HEK293 (cell line): ENCODE measurements around the gene CAMK1.

Source experiments
- CTCF ChIA-PET: fragments of 350-600 bp; formaldehyde crosslinking; extraction: SDS; loops from one replicate; lab custom pipeline; 2021; ENCODE audit warnings: antibody characterized with exemption; lab: Yijun Ruan, JAX
- POLR2A ChIA-PET: fragments of 300-600 bp; formaldehyde crosslinking; extraction: SDS; loops from one replicate; lab custom pipeline; 2020; ENCODE audit warnings: antibody characterized with exemption, inconsistent platforms; lab: Yijun Ruan, JAX
- H3K27ac ChIP-seq: fragments of 200-500 bp; sonication (Bioruptor generic); 2 replicates; pipeline ENCODE4 v1.5.1; 2014; ENCODE audit warnings: low read depth, low read length, control low read depth, inconsistent platforms; ENCODE audit errors: extremely low read depth
- H3K36me3 ChIP-seq, 2 experiments: fragments of 200-500 bp in 1 of 2; sonication (Bioruptor generic) in 1 of 2; 1 replicate in 1 of 2; 2 replicates in 1 of 2; pipeline ENCODE4 v1.5.1; 2014 to 2017; ENCODE audit warnings: inconsistent platforms in 2 of 2, low read length in 2 of 2; ENCODE audit not compliant: control insufficient read depth in 2 of 2, insufficient read depth in 1 of 2
- H3K4me1 ChIP-seq: fragments of 200-500 bp; sonication (Bioruptor generic); 2 replicates; pipeline ENCODE4 v1.5.1; 2014; ENCODE audit warnings: mild to moderate bottlenecking, low read length, inconsistent platforms; ENCODE audit not compliant: control insufficient read depth, insufficient read depth
- H3K4me3 ChIP-seq: 2 replicates; pipeline ENCODE4 v1.5.1; 2011; ENCODE audit warnings: low read depth, mild to moderate bottlenecking, control low read depth, low read length, moderate library complexity
- H3K9me3 ChIP-seq: fragments of 200-500 bp; sonication (Bioruptor generic); 2 replicates; pipeline ENCODE4 v1.5.1; 2014; ENCODE audit warnings: low read depth, low read length, inconsistent platforms; ENCODE audit not compliant: control insufficient read depth, insufficient read depth
- IKZF3 ChIP-seq: fragments of 450-650 bp; IDR thresholded peaks from 2 replicates; pipeline ENCODE4 v1.5.0; 2018; ENCODE audit warnings: missing biosample characterization, mild to moderate bottlenecking, missing genetic modification characterization, moderate library complexity
- SCRT2 ChIP-seq: fragments of 450-650 bp; formaldehyde crosslinking; IDR thresholded peaks from 2 replicates; pipeline ENCODE4 v1.5.1; 2016; ENCODE audit warnings: missing biosample characterization, missing genetic modification characterization
- SETDB1 ChIP-seq: IDR thresholded peaks from one replicate; pipeline ENCODE4 v1.6.1; 2017; ENCODE audit warnings: mild to moderate bottlenecking, low read length, moderate library complexity, mixed read lengths; ENCODE audit not compliant: insufficient read length
- ZBTB8A ChIP-seq: fragments of 450-650 bp; formaldehyde crosslinking; IDR thresholded peaks from 2 replicates; pipeline ENCODE4 v1.5.1; 2016; ENCODE audit warnings: missing biosample characterization, missing genetic modification characterization
- ZNF404 ChIP-seq: fragments of 450-650 bp; formaldehyde crosslinking; IDR thresholded peaks from 2 replicates; pipeline ENCODE4 v1.5.1; 2017; ENCODE audit warnings: missing biosample characterization, missing genetic modification characterization
- ZNF623 ChIP-seq: fragments of 450-650 bp; formaldehyde crosslinking; IDR thresholded peaks from 2 replicates; pipeline ENCODE4 v1.5.1; 2016; ENCODE audit warnings: missing biosample characterization, missing genetic modification characterization
- ZNF664 ChIP-seq: fragments of 450-650 bp; formaldehyde crosslinking; IDR thresholded peaks from 2 replicates; pipeline ENCODE4 v1.5.1; 2016; ENCODE audit warnings: missing biosample characterization, missing genetic modification characterization
- ZNF701 ChIP-seq: fragments of 450-650 bp; formaldehyde crosslinking; IDR thresholded peaks from 2 replicates; pipeline ENCODE4 v1.5.1; 2016; ENCODE audit warnings: missing biosample characterization, missing genetic modification characterization
- ZNF837 ChIP-seq: fragments of 450-650 bp; formaldehyde crosslinking; IDR thresholded peaks from 2 replicates; pipeline ENCODE4 v1.5.1; 2016; ENCODE audit warnings: missing biosample characterization, missing genetic modification characterization
- TF ChIP-seq, protein P1 (sequence below): fragments of 450-650 bp; formaldehyde crosslinking; IDR thresholded peaks from 2 replicates; pipeline ENCODE4 v1.5.1; 2017; ENCODE audit warnings: missing biosample characterization, missing genetic modification characterization
- TF ChIP-seq, protein P2 (sequence below): fragments of 450-650 bp; formaldehyde crosslinking; optimal IDR thresholded peaks from 2 replicates; pipeline ENCODE3; 2016; ENCODE audit warnings: missing biosample characterization, mild to moderate bottlenecking, missing genetic modification characterization
- TF ChIP-seq, protein P3 (sequence below): fragments of 450-650 bp; formaldehyde crosslinking; IDR thresholded peaks from 2 replicates; pipeline ENCODE4 v1.5.1; 2016; ENCODE audit warnings: missing biosample characterization, missing genetic modification characterization, low read depth
- TF ChIP-seq, protein P4 (sequence below): fragments of 450-650 bp; formaldehyde crosslinking; IDR thresholded peaks from 2 replicates; pipeline ENCODE4 v1.5.1; 2017; ENCODE audit warnings: missing biosample characterization, missing genetic modification characterization

The CAMK1 gene

DNA sequence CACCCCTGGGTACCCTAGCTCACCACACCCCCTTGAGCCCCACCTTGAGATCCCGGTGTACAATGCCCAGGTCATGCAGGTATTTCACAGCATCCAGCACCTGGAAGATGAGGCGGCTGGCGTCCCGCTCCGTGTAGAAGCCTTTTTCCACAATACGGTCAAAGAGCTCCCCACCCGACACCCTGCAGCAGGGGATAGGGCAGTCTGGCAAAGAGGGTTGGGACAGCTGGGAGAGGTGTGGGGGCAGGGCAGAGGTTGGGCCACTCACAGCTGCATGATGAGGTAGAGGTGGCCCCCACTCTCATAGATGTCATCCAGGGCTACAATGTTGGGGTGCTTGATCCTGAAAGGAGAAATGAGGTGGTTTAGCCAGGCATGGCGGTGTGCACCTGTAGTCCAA, 6.9 kb downstream of the CAMK1 start (continued):
- TF ChIP-seq, protein P1, sequence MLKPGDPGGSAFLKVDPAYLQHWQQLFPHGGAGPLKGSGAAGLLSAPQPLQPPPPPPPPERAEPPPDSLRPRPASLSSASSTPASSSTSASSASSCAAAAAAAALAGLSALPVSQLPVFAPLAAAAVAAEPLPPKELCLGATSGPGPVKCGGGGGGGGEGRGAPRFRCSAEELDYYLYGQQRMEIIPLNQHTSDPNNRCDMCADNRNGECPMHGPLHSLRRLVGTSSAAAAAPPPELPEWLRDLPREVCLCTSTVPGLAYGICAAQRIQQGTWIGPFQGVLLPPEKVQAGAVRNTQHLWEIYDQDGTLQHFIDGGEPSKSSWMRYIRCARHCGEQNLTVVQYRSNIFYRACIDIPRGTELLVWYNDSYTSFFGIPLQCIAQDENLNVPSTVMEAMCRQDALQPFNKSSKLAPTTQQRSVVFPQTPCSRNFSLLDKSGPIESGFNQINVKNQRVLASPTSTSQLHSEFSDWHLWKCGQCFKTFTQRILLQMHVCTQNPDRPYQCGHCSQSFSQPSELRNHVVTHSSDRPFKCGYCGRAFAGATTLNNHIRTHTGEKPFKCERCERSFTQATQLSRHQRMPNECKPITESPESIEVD (tag by site-specific recombination): no peak
- TF ChIP-seq ZBTB8A (tag by site-specific recombination) (no peak), ZNF701 (tag by site-specific recombination) (no peak), SETDB1 (no peak), ZNF404 (tag by site-specific recombination) (no peak), IKZF3 (tag by site-specific recombination) (no peak)
- TF ChIP-seq, protein P2, sequence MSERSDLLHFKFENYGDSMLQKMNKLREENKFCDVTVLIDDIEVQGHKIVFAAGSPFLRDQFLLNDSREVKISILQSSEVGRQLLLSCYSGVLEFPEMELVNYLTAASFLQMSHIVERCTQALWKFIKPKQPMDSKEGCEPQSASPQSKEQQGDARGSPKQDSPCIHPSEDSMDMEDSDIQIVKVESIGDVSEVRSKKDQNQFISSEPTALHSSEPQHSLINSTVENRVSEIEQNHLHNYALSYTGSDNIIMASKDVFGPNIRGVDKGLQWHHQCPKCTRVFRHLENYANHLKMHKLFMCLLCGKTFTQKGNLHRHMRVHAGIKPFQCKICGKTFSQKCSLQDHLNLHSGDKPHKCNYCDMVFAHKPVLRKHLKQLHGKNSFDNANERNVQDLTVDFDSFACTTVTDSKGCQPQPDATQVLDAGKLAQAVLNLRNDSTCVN (tag by site-specific recombination): no peak
- TF ChIP-seq, protein P3, sequence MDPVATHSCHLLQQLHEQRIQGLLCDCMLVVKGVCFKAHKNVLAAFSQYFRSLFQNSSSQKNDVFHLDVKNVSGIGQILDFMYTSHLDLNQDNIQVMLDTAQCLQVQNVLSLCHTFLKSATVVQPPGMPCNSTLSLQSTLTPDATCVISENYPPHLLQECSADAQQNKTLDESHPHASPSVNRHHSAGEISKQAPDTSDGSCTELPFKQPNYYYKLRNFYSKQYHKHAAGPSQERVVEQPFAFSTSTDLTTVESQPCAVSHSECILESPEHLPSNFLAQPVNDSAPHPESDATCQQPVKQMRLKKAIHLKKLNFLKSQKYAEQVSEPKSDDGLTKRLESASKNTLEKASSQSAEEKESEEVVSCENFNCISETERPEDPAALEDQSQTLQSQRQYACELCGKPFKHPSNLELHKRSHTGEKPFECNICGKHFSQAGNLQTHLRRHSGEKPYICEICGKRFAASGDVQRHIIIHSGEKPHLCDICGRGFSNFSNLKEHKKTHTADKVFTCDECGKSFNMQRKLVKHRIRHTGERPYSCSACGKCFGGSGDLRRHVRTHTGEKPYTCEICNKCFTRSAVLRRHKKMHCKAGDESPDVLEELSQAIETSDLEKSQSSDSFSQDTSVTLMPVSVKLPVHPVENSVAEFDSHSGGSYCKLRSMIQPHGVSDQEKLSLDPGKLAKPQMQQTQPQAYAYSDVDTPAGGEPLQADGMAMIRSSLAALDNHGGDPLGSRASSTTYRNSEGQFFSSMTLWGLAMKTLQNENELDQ (tag by site-specific recombination): no peak

DNA sequence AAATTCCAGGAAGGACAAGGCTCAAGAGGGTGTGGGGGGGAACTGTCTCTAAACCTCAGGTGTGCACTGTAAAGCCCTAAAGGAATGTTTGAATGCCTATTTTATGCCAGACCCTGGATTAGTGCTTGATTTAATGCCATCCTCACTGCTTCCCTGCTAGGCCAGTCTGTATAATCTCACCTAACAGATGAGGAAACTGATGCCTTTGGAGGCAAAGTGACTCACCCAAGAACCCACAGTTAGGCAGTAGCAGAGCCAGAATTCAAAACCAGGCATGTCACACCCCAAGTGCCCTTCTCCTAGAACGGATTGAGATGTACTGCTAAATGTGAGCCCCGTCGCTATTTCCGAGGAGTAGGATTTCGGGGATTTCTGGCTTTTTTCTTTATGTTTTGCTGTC, 7.8 kb downstream of the CAMK1 start:
- ChIA-PET CTCF (interaction anchor here (1.5 kb wide), 1 partner anchor 259 kb away, joined by 3 read pairs; no protein-coding TSS in a partner anchor), POLR2A (no interaction called here)
- TF ChIP-seq ZNF837: no peak
- peak; percentile 92 for TF ChIP-seq ZNF664 (tag by site-specific recombination)
- Histone ChIP-seq H3K27ac (no peak overlapping the region), H3K36me3 (peaks cover 16 to 78% of the 10 kb centered on the region in 2 experiments; a peak in 2 of 3 replicates), H3K4me1 (no peaks in the 10 kb centered on the region), H3K4me3 (no peak overlapping the region), H3K9me3 (no peaks in the 10 kb centered on the region)

DNA sequence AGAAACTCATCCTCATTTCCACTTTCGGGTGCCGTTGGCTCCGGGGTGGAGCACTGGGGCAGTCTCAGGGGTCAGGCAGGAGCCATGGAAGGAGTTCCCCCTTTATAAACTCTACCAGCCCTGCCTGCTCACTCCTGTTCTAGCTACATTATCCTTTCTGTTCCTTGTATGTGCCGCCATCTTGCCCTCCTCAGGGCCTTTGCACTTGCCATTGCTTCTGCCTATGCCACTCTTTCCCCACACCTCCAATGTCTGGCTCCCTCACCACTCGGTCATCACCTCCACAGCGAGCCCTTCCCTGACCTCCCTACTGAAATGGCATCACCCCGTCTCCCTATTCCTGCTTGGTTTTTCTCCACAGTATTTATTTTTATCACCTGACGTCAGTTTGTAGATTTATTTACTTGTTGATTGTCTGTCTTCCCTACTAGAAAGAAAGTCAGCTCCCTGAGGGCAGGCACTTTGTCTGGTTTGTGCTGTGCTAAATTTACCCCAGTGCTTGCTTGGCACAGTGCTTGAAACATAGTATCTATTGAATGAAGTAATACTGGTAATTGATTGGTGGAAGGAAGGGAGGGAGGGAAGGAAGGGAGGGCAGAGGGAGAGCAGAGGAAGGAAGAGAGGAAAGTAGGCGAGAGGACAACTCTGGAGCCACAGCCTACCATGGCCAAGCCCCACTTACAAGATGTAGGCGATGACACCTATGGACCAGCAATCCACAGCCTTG, 8.8 kb downstream of the CAMK1 start:
- peaks cover 16 to 80% of the 10 kb centered on the region in 2 experiments; a peak in 2 of 3 replicates for H3K36me3 ChIP-seq

More for the DNA sequence above, 8.8 kb downstream of the CAMK1 start:
- CTCF ChIA-PET: interaction anchor here (0.8 kb wide), 1 partner anchor 9 kb away, joined by 3 read pairs; the partner anchor contains the start of gene CAMK1
- Histone ChIP-seq H3K4me3 (no peak overlapping the region), H3K27ac (no peak overlapping the region), H3K9me3 (no peaks in the 10 kb centered on the region), H3K4me1 (no peaks in the 10 kb centered on the region)
- POLR2A ChIA-PET: interaction anchor here (0.6 to 0.7 kb wide), 2 partner anchors 51 to 52 kb away, joined by 3 to 4 read pairs; no protein-coding TSS in a partner anchor
- TF ChIP-seq ZNF623 (tag by site-specific recombination) (peak; percentile 91), SCRT2 (peak; percentile 31; the same call in 1 of the 2 replicates)
- TF ChIP-seq, protein P4, sequence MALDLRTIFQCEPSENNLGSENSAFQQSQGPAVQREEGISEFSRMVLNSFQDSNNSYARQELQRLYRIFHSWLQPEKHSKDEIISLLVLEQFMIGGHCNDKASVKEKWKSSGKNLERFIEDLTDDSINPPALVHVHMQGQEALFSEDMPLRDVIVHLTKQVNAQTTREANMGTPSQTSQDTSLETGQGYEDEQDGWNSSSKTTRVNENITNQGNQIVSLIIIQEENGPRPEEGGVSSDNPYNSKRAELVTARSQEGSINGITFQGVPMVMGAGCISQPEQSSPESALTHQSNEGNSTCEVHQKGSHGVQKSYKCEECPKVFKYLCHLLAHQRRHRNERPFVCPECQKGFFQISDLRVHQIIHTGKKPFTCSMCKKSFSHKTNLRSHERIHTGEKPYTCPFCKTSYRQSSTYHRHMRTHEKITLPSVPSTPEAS (tag by site-specific recombination): no peak
